ENCODE results near the gene AGPAT4. TPM values are rescaled to one million over a fixed set of nuclear protein-coding genes. Genes with fewer than 3 reads are reported as not detected.

Gene AGPAT4
- total RNA-seq, 1 donor from 2014 or later, result 15.3 TPM

DNA sequence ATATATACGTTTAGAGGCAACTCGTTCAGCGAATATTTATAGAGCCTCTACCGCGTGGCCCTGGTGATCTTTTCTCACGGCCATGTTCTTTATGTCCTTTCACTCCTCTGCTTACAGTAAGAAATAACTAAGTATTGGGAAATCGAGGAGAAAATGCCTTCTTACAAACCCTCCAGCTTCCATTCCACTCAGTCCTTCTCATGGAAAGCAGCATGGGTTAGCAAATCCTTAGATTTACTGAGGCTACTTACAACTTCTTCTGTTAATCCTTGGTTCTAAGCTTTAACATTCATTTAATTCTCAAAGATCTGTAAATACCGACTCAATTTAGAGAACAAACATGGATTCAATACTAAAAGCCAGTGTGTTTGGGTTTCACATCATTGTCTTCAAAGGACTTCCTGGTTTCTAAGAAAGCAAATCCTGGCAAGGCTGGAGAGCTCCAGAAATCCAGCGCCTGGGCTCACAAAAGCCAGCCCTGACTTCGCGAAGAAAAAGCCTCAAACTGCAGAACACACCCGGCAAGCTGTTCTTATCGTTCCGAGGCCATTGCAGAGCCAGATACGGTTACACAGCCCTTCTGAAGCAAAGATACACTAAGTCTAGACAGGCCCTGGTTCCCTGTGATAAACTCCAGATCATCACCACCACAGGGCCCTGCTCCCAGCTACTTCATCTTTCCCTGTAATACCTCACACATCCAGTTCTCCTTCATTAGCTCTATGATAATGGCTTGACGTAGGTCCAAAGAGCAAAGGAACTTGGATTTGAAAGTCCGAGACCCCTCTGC is 19.2 kb downstream of the AGPAT4 start:
- no peak for DNase-seq

GRCh38 chr6:161254126-161254463 is 19.8 kb downstream of the AGPAT4 start:
- DNase-seq, result no peak

DNA sequence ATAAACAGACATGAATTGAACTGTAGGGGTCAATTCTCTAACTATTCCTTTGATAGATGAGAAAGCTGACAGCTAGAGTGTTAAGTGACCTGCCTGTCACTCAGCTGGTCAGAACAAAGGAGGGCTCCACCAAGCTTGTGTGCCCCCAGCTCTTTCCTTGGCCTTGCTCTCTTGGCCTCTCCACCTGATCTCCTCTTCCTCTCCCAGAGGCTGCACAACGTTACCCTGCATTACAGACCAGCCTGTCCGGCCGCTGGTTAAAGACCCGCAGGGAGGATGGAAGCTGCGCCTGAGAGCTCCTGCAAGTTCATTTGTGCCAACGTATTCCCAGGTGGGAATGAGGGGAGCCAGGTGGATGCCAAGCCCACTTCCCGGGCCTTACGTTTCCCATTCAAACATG is 22.5 kb downstream of the AGPAT4 start:
- no peak for DNase-seq

- no peak for DNase-seq
These were observed 24.5 kb downstream of the AGPAT4 start for GRCh38 chr6:161249327-161249726.

DNA sequence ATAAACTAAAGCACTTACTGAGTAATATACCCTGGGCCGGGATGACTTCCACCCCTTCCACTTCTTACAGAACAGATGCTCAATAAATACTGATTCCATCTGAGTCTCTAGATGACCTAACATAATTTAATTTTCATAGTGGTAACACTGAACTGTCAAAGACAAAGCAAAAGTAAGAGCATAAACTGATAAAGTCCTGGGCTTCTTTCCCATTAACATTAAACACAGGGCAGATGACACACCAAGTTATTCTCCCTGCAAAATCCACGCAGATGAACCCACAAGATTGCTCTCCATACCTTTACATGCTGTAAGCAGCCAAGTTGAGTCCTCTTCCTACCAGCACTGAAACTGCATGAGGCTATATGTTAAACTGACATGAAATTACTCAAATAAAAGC is 27.1 kb downstream of the AGPAT4 start:
- no peak for DNase-seq

DNA sequence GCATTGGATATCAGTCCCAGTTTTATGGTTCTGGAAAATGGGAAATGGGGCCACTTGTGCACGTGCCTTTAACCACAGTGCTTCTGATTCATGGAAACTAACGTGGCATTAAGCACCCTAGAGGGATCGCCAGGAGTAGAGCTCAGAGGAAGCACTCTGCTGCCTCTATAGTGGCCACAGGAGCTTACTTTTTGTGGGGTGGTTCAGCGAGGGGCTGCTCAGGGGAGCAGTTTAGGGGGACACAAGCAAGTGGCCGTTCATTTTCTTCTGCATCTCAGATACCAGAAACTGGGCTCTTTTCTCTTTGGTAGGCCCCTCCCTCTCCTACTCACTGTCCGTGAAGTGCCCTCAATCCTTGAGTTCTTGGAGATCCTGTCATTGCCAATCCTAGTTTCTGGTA is 28.5 kb downstream of the AGPAT4 start:
- no peak for DNase-seq

DNA sequence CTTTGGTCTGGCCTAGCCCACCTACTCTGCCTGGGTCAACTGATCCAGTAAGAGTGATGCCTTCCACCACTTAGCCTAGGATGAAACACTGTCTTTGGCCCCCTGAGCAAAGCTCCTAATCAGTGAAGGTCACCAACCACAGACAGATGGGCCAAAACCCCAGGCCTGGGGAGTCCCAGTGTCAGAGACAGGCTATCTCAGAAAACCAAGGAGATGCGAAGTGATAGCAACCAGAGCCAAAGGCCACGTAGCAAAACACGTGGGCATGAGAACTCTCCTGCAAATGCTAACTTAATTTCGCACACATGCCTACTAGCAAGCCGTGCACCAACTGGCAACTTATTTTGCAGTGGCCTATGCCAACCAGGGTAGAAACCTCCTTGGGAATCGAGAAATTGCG is 29.1 kb downstream of the AGPAT4 start:
- DNase-seq, result no peak

GRCh38 chr6:161242779-161243693 is 30.8 kb downstream of the AGPAT4 start:
- DNase-seq, result no peak

DNA sequence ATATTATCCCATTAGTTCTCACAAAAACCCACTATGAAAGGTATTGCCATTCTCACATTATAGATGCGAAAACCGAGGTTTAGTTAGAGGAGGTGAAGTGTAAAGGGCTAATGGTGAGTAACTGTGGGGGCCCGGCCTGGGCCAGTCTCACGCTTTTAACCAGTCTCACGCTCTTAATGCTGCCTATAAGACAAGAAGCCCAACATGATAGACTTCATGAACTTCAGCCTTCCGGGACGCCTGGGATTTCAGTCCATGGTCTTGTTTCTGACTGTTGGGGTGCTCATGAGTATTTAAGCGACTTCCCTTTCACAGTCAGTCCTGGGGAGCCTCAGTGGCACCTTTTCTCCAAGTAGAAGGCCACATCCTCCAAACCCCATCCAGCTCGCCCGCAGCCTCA is 31.7 kb downstream of the AGPAT4 start:
- DNase-seq, result no peak

DNA sequence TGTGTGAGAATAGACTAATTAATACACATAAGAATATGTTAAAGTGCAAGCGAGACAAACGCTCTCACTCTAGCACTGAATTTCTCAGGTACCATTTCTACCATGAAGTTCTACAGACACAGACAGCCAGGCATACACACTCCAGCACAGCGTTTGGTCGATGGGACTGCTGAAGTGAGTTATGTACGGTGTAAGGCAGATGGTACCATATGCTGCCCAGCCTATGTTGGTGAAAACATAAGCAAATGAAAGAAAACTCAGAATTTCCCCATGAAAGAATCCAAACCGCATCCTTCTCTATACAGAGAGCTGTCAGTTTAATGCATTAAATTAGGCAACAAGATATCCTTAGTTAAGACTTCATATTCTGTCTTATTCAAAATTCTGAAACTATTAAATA is 34.9 kb downstream of the AGPAT4 start:
- DNase-seq, result no peak

- no peak for DNase-seq
These were observed 35.4 kb downstream of the AGPAT4 start for GRCh38 chr6:161238500-161238899.

GRCh38 chr6:161238081-161238480 is 35.8 kb downstream of the AGPAT4 start:
- no peak for DNase-seq

- DNase-seq, result no peak
These were observed 36.7 kb downstream of the AGPAT4 start for GRCh38 chr6:161237176-161237575.

- no peak for DNase-seq
These were observed 37.9 kb downstream of the AGPAT4 start for GRCh38 chr6:161235776-161236633.

- peak; percentile 84 for DNase-seq
These were observed 39.7 kb downstream of the AGPAT4 start for GRCh38 chr6:161233986-161234661.

DNA sequence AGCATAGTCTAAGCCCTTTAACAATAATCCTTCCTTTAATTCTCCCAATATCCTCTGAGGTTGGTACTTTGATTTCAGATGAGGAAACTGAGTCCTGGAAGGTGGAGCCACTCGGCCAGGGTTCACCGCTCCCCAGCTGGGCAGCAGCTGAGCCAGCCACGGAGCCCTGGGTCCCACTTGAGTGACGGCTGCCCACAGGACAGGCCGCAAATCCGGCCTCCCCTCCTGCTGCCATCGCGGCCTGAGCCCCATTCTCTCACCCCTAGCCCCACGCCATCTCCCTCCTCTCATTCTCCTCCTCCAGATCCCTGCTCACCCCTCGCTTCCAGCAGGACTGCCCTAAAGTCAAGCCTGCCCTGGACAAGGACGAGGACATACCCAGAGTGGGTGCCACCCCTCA is 41.4 kb downstream of the AGPAT4 start:
- DNase-seq, result no peak

DNA sequence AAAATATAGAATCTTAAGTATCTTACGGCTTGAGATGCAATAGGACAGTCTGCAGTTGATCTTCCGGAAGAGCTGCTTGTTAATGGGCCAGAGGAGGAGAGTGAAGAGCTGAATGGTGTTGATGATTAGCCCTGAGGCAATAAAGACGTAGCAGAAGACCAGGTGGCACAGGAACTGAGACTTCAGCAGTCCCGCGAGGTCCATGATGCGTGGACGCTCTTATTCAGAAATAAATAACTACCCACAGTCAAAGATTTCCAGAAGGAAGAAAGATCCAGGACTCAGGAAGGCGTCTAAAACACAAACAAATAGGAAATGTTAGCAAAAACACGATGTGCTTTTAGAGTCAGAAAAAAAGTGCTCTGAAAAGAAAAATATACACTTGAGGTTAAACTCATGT is 41.9 kb downstream of the AGPAT4 start:
- DNase-seq, result no peak

DNA sequence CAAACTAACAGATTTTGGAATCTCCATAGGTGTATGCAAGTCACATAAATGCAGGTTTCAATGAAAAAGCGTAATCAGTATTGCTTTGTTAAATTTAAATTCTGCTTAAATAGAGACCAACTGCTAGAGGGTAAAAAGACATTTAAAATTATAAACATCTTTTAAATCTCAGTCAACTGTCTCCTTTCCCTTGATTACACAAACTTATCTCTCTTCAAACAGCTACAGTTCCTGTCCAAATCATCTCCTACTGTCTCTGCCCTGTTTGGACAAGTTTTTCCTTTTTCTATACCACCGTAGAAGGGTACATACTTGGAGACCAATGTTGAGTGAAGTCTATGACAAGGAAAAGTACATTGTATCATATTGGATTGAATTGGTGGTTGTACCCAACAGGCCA is 43.5 kb downstream of the AGPAT4 start:
- DNase-seq, result no peak

- DNase-seq, result peak; percentile 87
These were observed 44.8 kb downstream of the AGPAT4 start for GRCh38 chr6:161228921-161229591.

- DNase-seq, result no peak
These were observed 45.8 kb downstream of the AGPAT4 start for GRCh38 chr6:161228096-161228495.

- no peak for DNase-seq
These were observed 46.6 kb downstream of the AGPAT4 start for GRCh38 chr6:161227004-161227960.

Data from dermis blood vessel endothelial cell (primary cell).